ENCODE measurements around the gene FASLG.
"Not testable (repeated sequence)": the region's sequence is repeated elsewhere in the genome, so short reads cannot be mapped to it uniquely, and the experiment has no call there.

FASLG gene

GRCh38 chr1:172658871-172659453 is at the start of gene FASLG:
FASLG (plus strand) TSS chr1:172659103; CDS start chr1:172659202, 99 bp downstream.
- no peak for DNase-seq (ENCODE audit: low read depth, low spot score)

- DNase-seq (ENCODE audit: low read depth, low spot score): no peak
Measured at GRCh38 chr1:172609528-172609927, 49.4 kb upstream of the FASLG start.

- DNase-seq (ENCODE audit: low read depth, low spot score): no peak
Measured at GRCh38 chr1:172612478-172612877, 46.4 kb upstream of the FASLG start.

GRCh38 chr1:172613294-172613693 is 45.6 kb upstream of the FASLG start:
- DNase-seq (ENCODE audit: low read depth, low spot score): no peak

GRCh38 chr1:172616195-172616594 is 42.7 kb upstream of the FASLG start:
- DNase-seq (ENCODE audit: low read depth, low spot score): no peak

- DNase-seq (ENCODE audit: low read depth, low spot score): no peak
Measured at GRCh38 chr1:172616636-172617035, 42.3 kb upstream of the FASLG start.

- DNase-seq (ENCODE audit: low read depth, low spot score): not testable (repeated sequence)
Measured at GRCh38 chr1:172620603-172621002, 38.3 kb upstream of the FASLG start.

GRCh38 chr1:172622541-172622940 is 36.4 kb upstream of the FASLG start:
- no peak for DNase-seq (ENCODE audit: low read depth, low spot score)

GRCh38 chr1:172623748-172624147 is 35.2 kb upstream of the FASLG start:
- DNase-seq (ENCODE audit: low read depth, low spot score): no peak

- no peak for DNase-seq (ENCODE audit: low read depth, low spot score)
Measured at GRCh38 chr1:172626845-172627244, 32.1 kb upstream of the FASLG start.

GRCh38 chr1:172627702-172628101 is 31.2 kb upstream of the FASLG start:
- no peak for DNase-seq (ENCODE audit: low read depth, low spot score)

GRCh38 chr1:172628401-172628800 is 30.5 kb upstream of the FASLG start:
- no peak for DNase-seq (ENCODE audit: low read depth, low spot score)

GRCh38 chr1:172629170-172629569 is 29.7 kb upstream of the FASLG start:
- no peak for DNase-seq (ENCODE audit: low read depth, low spot score)

GRCh38 chr1:172629638-172630037 is 29.3 kb upstream of the FASLG start:
- DNase-seq (ENCODE audit: low read depth, low spot score): no peak

- no peak for DNase-seq (ENCODE audit: low read depth, low spot score)
Measured at GRCh38 chr1:172630056-172630818, 28.7 kb upstream of the FASLG start.

- DNase-seq (ENCODE audit: low read depth, low spot score): no peak
Measured at GRCh38 chr1:172630868-172631267, 28.0 kb upstream of the FASLG start.

GRCh38 chr1:172637522-172637921 is 21.4 kb upstream of the FASLG start:
- no peak for DNase-seq (ENCODE audit: low read depth, low spot score)

- no peak for DNase-seq (ENCODE audit: low read depth, low spot score)
Measured at GRCh38 chr1:172638249-172638648, 20.7 kb upstream of the FASLG start.

GRCh38 chr1:172638885-172639831 is 19.7 kb upstream of the FASLG start:
- no peak for DNase-seq (ENCODE audit: low read depth, low spot score)

GRCh38 chr1:172640111-172640510 is 18.8 kb upstream of the FASLG start:
- DNase-seq (ENCODE audit: low read depth, low spot score): no peak

- DNase-seq (ENCODE audit: low read depth, low spot score): no peak
Measured at GRCh38 chr1:172641492-172641891, 17.4 kb upstream of the FASLG start.

- no peak for DNase-seq (ENCODE audit: low read depth, low spot score)
Measured at GRCh38 chr1:172642970-172643369, 15.9 kb upstream of the FASLG start.
